Central memory CD8-positive, alpha-beta T cell (primary cell): Measurements from ENCODE around the gene CFD.

Experiments
- ATAC-seq: fragments of 150-1000 bp; cut with Tn5 transposase; replicated peaks from 2 replicates; pipeline ENCODE4 v1.10.0; 2022; ENCODE audit warnings: mild to moderate bottlenecking, moderate FRiP score, moderate number of reproducible peaks; ENCODE audit not compliant: poor library complexity, severe bottlenecking; ENCODE audit errors: extremely low read depth
- DNase-seq, 2 donors: peaks; one replicate each; pipeline ENCODE4 v3.0.0; 2021; ENCODE audit warnings: low spot score in 2 of 2
- H3K27ac Mint-ChIP-seq: one replicate; pipeline ENCODE4 v1.8.0; 2022; ENCODE audit warnings: low read depth, mild to moderate bottlenecking, moderate library complexity, mixed read lengths
- H3K27me3 Mint-ChIP-seq: one replicate; pipeline ENCODE4 v1.8.0; 2022; ENCODE audit warnings: mixed read lengths
- H3K36me3 Mint-ChIP-seq: one replicate; pipeline ENCODE4 v1.8.0; 2022; ENCODE audit warnings: mild to moderate bottlenecking, moderate library complexity, mixed read lengths; ENCODE audit not compliant: insufficient read depth
- H3K4me1 Mint-ChIP-seq: one replicate; pipeline ENCODE4 v1.8.0; 2022; ENCODE audit warnings: mixed read lengths
- H3K4me3 Mint-ChIP-seq: one replicate; pipeline ENCODE4 v1.8.0; 2022; ENCODE audit warnings: mild to moderate bottlenecking, moderate library complexity, mixed read lengths
- H3K9me3 Mint-ChIP-seq: one replicate; pipeline ENCODE4 v1.8.0; 2022; ENCODE audit warnings: mixed read lengths

Gene CFD

DNA sequence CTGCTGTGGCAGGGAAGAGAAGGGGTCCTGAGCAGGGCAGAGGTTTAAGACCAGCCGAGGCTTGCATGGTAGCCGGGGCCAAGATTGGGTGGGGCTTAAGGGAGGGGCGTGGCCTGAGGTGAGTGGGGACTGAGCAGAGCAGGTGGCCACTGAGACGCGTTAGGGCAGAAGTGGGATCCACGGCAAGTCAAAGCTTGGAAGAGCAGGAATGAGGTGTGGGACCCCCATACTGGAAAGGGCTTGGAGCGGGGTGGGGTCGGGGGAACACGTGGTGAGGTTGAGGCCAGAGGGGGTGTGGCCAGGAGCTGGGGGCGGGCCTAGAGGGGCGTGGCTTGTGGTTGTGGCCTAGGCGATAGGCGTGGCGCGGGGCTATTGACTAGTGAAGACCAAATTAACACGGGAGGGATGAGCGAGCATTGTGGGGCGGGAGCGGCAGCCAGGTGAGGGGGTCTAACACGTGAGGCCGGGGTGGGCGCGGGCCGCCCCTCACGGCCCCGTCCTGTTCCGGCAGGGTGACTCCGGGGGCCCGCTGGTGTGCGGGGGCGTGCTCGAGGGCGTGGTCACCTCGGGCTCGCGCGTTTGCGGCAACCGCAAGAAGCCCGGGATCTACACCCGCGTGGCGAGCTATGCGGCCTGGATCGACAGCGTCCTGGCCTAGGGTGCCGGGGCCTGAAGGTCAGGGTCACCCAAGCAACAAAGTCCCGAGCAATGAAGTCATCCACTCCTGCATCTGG is 3.3 kb downstream of the CFD start:
- H3K27ac Mint-ChIP-seq = peak overlapping the region; percentile 84

DNA sequence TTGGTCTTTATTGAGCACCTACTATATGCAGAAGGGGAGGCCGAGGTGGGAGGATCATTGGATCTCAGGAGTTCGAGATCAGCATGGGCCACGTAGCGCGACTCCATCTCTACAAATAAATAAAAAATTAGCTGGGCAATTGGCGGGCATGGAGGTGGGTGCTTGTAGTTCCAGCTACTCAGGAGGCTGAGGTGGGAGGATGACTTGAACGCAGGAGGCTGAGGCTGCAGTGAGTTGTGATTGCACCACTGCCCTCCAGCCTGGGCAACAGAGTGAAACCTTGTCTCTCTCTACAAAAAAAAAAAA is 3.8 kb downstream of the CFD start:
- peak overlapping the region; percentile 75 for H3K27ac Mint-ChIP-seq

More for the DNA sequence above, 3.3 kb downstream of the CFD start:
- no peaks in the 10 kb centered on the region for H3K9me3 Mint-ChIP-seq
- ATAC-seq (peak; percentile 63), DNase-seq (peak; percentile 74 to 77)
- peak overlapping the region; percentile 74 for H3K4me3 Mint-ChIP-seq
- H3K4me1 Mint-ChIP-seq = peaks cover 10% of the 10 kb centered on the region
- H3K36me3 Mint-ChIP-seq = peaks cover 10% of the 10 kb centered on the region
- peaks cover 13% of the 10 kb centered on the region for H3K27me3 Mint-ChIP-seq

DNA sequence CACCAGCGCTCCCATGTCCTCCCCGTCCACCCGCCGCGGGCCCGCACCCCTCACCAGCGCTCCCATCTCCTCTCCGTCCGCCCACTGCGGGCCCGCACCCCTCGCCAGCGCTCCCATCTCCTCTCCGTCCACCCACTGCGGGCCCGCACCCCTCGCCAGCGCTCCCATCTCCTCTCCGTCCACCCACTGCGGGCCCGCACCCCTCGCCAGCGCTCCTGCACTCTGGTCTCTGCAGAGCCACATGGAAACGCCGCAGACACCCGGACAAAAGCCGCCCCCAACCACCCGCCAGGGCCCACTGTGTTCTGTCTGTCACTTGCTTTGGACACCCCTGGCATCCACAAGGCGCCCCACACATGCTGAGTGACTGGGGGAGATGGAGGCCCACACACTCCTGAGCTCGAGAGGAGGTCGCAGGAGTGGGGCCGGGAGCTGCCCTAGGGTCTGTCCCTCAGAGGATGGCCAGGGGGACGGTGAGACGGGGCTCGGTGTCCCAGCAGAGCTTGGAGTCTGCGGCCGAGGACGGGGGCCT is 7.4 kb downstream of the CFD start:
- Mint-ChIP-seq H3K4me3 (no peak overlapping the region), H3K27me3 (no peaks in the 10 kb centered on the region), H3K9me3 (no peaks in the 10 kb centered on the region), H3K36me3 (peaks cover 22% of the 10 kb centered on the region), H3K4me1 (peaks cover 10% of the 10 kb centered on the region), H3K27ac (no peak overlapping the region)
- DNase-seq (no peak), ATAC-seq (no peak)

More for the DNA sequence above, 3.8 kb downstream of the CFD start:
- DNase-seq (no peak), ATAC-seq (no peak)
- Mint-ChIP-seq H3K36me3 (peaks cover 10% of the 10 kb centered on the region), H3K4me3 (peak overlapping the region; percentile 74), H3K27me3 (peaks cover 9% of the 10 kb centered on the region), H3K9me3 (no peaks in the 10 kb centered on the region), H3K4me1 (peaks cover 10% of the 10 kb centered on the region)

DNA sequence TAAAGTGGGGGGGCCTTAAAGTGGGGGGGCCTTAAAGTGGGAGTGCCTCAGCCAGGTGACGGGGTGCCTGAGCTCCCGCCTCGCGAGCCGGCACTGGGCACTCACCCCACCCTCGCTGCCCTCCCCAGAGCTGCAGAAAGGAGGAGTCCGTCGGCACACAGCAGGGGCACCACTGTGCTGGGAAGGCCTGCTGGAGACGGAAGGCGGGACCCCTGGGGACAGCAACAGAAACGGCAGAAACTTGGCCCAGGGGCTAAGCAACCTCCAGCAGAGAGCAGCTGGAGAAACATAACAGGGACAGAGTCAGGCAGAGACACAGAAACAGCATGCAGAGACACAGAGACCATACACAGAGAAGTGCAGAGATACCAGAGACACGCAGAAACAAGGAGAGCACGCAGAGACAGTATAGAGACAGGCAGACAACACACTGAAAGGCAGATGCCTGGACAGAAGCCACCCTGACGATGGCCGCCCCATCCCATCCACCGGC is 7.9 kb downstream of the CFD start:
- Mint-ChIP-seq H3K27ac (no peak overlapping the region), H3K4me3 (no peak overlapping the region), H3K4me1 (peaks cover 12% of the 10 kb centered on the region), H3K27me3 (no peaks in the 10 kb centered on the region), H3K9me3 (no peaks in the 10 kb centered on the region), H3K36me3 (peaks cover 27% of the 10 kb centered on the region)
- ATAC-seq = no peak
- no peak for DNase-seq

DNA sequence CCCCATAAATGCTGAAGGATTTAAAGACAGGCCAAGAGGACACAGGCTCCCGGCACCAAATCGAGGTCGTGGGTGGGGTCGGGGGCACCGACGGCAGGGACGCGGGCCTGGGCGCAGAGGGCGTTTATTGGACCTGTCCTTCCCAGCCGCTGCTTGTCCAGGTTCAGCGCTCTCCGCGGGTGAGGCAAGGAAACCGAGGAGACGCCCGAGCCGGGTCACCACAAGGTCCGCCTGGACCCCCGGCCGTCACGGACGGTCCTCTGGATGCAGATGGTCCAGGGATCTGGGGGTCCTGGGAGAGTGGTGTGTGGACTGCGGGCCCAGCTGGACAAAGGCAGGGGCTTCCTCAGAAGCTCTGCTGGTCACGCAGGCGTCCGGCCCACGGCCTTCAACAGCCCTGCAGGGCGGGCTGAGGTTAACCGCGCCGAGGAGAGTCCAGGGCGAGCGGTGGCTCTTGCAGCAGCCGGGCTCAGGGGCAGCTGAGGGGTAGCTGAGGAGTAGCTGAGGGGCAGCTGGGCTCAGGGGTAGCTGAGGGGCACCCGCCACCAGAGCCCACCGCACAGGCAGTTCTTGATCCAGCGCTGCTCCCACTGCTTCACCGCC is 8.5 kb downstream of the CFD start:
- H3K9me3 Mint-ChIP-seq = no peaks in the 10 kb centered on the region
- DNase-seq (no peak), ATAC-seq (no peak)
- H3K36me3 Mint-ChIP-seq = peaks cover 27% of the 10 kb centered on the region
- no peaks in the 10 kb centered on the region for H3K27me3 Mint-ChIP-seq
- no peak overlapping the region for H3K27ac Mint-ChIP-seq
- no peak overlapping the region for H3K4me3 Mint-ChIP-seq
- peaks cover 11% of the 10 kb centered on the region for H3K4me1 Mint-ChIP-seq

DNA sequence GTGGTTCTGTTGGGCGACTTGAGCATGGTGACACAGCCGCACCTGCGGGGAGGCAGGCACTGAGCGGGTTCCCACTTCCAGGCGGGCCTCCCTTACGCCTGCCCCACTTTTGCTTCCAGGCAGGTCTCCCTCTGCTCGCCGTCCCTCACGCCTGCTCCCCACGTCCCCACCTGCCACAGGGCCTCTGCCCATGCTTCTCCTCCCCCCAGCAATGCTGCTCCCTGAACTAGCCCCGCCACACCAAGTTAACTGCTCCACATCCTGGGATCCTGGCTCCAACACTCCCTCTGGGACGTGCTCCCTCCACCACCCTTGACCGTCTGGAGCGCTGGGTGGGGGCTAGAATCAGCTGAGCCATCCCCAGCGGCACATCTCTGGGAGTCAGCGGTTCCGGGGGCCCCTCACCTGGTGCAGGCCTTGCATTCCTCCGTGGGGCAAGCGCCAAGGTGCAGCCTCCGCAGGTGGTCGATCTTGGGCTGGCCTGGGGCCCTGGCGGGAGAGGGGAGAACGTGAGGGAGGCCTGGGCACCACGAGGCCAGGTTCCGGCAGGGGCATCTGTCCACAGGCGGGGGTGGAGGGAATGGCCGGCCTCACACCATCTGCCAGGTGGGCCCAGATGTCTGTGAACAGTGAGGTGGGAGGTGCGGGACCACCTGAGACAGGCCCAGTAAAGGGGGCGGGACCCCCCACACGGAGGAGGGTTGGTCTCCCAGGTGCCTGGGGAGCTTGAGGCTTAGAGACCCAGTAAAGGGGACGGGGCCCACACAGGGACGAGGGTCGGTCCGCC is 9.2 kb downstream of the CFD start:
- Mint-ChIP-seq H3K4me1 (peaks cover 7% of the 10 kb centered on the region), H3K27ac (no peak overlapping the region), H3K4me3 (no peak overlapping the region), H3K27me3 (no peaks in the 10 kb centered on the region), H3K36me3 (peaks cover 27% of the 10 kb centered on the region), H3K9me3 (no peaks in the 10 kb centered on the region)
- DNase-seq (no peak), ATAC-seq (no peak)

DNA sequence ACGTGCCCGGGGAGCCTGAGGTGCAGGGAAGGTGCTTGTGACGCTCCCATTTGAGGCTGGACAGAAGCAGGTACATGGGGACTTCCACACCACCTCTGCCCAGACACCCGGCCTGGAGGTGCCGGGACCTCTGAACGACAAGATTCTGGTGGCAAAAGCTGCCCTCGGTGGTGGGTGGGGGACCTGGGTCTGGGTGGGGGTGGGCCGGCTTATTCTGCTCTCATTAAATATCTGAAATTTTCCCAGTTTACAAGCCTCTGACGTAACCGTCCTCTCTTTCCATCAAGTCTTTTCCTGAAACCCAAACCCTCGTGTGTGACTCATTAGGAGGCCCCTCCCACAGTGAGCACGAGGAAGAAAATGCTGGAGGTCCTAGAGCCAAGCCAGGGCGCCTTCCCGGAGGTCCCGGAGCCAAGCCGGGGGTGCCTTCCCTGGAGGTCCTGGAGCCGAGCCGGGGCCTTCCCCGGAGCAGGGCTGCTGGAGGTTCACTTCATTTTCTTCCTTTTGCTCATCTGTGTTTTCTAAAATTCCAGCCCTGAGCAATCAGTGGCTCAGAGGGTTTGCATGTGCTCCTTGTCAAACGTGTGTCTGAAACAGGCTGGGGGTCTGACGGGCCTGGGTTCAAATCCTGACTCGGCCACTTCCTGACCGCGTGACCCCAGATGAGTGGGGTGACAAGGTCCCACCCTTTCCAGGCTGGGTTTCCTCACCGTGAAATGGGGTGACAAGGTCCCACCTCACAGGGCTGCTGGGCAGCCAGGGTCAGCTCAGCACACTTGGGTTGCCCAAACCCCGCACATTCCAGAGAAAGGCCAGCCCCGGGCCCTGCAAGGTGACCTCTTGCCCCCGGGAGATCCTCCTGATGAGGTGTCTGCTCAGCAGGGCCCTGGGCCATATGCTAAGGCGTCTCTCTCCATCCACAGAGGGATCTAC is 10.0 kb downstream of the CFD start:
- no peaks in the 10 kb centered on the region for H3K27me3 Mint-ChIP-seq
- H3K27ac Mint-ChIP-seq = no peak overlapping the region

DNA sequence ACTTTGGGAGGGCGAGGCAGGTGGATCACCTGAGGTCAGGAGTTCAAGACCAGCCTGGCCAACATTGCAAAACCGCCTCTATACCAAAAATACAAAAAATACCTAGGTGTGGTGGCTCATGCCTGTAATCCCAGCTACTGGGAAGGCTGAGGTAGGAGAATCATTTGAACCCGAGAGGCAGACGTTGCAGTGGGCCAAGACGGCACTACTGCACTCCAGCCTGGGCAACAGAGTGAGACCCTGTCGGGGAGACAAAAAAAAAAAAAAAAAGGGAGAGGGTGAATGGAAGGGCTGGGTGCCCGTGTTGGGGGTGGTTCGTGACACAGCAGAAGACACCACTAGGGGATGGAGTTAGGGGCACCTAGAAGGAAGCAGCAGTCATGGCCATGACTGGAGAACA is 10.8 kb downstream of the CFD start:
- Mint-ChIP-seq H3K4me3 (peak overlapping the region; percentile 25), H3K27me3 (no peaks in the 10 kb centered on the region), H3K27ac (no peak overlapping the region), H3K9me3 (no peaks in the 10 kb centered on the region), H3K4me1 (peaks cover 7% of the 10 kb centered on the region), H3K36me3 (peaks cover 24% of the 10 kb centered on the region)
- DNase-seq (no peak), ATAC-seq (no peak)

More for the DNA sequence above, 10.0 kb downstream of the CFD start:
- Mint-ChIP-seq H3K4me3 (no peak overlapping the region), H3K4me1 (peaks cover 7% of the 10 kb centered on the region), H3K36me3 (peaks cover 24% of the 10 kb centered on the region), H3K9me3 (no peaks in the 10 kb centered on the region)
- DNase-seq (no peak), ATAC-seq (no peak)

DNA sequence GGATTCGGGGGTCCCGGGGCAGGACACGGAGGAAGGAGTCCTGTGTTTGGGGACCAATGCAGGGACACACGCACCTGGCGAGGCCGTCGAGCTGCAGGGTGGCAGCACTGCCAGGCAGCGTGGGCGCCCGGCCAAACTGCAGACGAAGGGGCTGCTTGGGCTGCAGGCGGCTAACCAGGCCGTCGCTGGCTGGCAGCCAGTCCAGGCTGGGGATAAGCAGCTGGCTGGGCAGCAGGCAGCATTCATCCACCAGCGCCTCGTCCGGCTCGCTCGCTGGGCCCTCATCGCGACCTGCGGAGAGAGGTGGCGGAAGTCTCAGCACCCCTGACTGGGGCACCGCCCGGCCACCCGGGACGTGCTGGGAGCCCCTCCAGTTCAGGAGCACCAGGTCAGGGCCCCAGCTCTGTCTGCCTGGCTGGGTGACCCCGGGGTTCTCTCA is 11.5 kb downstream of the CFD start:
- H3K9me3 Mint-ChIP-seq = no peaks in the 10 kb centered on the region
- DNase-seq (no peak), ATAC-seq (no peak)
- H3K4me3 Mint-ChIP-seq = no peak overlapping the region
- peaks cover 7% of the 10 kb centered on the region for H3K4me1 Mint-ChIP-seq
- peaks cover 24% of the 10 kb centered on the region for H3K36me3 Mint-ChIP-seq
- H3K27me3 Mint-ChIP-seq = no peaks in the 10 kb centered on the region
- H3K27ac Mint-ChIP-seq = no peak overlapping the region

DNA sequence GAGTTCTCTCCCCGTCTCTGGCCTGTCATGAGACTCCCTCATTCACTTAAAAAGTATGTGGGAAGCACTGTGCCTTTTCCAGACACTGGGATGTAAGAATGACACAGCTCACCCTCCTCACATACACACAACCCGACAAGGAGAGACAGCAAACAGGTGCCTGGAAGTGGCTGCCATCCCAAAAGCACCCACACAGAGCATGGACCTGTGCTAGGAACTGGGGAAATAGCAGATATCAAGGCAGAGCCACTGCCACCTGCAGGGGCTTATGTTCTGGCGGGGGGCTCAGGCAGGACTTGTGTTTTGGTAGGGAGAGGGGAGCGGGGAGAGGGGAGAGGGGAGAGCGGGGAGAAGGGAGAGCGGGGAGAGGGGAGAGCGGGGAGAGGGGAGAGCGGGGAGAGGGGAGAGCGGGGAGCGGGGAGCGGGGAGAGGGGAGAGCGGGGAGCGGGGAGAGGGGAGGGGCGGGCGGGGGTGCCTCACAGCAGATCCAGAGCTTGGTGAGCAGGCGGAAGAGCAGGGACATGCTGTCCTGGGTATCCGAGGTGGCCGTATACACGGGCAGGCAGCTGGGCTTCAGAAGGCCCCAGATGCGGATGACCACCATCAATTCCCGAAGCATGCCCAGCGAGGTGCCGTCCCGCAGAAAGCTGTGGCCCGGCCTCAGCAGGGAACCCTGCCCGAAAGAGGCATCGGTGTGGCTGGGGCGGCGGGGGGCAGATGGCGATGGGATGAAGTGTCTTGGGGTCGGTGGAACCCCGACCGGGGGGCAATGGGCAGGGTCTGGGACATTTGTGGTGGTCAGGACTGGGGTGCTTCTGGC is 12.2 kb downstream of the CFD start:
- H3K9me3 Mint-ChIP-seq = no peaks in the 10 kb centered on the region
- H3K27ac Mint-ChIP-seq = peak overlapping the region; percentile 82
- peak overlapping the region; percentile 65 for H3K4me3 Mint-ChIP-seq

DNA sequence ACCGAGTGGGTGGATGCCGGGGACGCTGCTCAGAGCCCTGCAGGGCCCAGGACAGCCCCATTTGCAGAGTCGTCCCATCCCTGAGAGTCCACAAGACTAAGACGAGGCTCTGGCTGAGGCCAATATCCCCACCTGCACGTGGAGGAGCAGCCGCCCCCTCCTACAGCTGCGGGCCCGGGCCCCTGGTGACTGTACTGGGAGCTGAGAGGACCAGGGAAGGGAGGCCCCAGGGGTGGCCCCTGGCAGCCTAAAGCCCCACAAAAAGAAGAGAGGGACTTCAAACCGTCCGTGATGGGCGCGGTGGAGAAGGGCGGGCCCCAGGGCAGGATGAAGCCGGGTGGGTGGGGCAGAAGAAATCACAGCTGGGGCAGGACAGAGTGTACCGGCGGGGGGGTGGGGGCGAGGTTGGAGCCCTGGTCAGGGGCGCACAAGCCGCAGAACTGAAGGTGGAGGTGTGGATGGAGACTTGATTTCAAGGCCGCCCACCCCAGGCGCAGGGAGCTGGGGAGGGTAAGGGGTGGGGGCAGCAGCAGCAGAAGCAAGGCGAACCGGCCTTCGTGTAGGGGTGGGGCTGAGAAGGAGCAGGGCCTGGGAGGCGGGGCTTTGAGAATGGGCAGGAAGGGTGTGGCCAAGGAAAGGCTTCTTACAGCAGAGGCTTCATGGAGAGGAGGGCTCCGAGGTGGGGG is 12.9 kb downstream of the CFD start:
- H3K9me3 Mint-ChIP-seq = no peaks in the 10 kb centered on the region
- ATAC-seq (peak; percentile 83), DNase-seq (peak; percentile 69 to 77)
- no peaks in the 10 kb centered on the region for H3K27me3 Mint-ChIP-seq
- H3K36me3 Mint-ChIP-seq = peaks cover 23% of the 10 kb centered on the region
- peaks cover 7% of the 10 kb centered on the region for H3K4me1 Mint-ChIP-seq
- H3K27ac Mint-ChIP-seq = peak overlapping the region; percentile 82
- H3K4me3 Mint-ChIP-seq = peak overlapping the region; percentile 65

More for the DNA sequence above, 12.2 kb downstream of the CFD start:
- Mint-ChIP-seq H3K4me1 (peaks cover 7% of the 10 kb centered on the region), H3K27me3 (no peaks in the 10 kb centered on the region), H3K36me3 (peaks cover 24% of the 10 kb centered on the region)
- no peak for DNase-seq
- no peak for ATAC-seq
